Measurements from ENCODE around the gene NAA50. TPM values are rescaled to one million over a fixed set of nuclear protein-coding genes. Genes with fewer than 3 reads are reported as not detected.

The NAA50 gene
- total RNA-seq, 1 donor from 2014 or later = 83.1 TPM

DNA sequence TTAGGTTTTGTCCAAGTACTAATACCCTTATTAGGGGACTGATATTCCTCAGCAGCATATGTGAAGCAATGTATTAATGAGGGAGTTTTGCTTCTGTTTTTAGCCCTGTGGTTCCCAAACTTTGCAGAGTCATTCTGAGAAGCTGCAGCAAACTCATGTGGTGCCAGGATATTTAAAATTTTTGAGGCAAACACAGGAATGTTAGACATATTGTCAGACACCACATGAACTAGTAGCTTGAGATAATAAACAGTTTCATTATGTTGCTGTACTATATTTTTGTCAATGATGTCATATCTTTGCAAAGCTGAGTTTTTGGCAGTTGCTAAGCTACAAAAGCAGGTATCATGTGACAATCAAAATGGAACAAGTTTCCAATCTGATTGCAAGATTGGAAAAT lies 37.4 kb upstream of the NAA50 start:
- H3K36me3 Mint-ChIP-seq (ENCODE audit: unreplicated experiment) = peaks cover 18% of the 10 kb centered on the region
- TF ChIP-seq, protein P1, sequence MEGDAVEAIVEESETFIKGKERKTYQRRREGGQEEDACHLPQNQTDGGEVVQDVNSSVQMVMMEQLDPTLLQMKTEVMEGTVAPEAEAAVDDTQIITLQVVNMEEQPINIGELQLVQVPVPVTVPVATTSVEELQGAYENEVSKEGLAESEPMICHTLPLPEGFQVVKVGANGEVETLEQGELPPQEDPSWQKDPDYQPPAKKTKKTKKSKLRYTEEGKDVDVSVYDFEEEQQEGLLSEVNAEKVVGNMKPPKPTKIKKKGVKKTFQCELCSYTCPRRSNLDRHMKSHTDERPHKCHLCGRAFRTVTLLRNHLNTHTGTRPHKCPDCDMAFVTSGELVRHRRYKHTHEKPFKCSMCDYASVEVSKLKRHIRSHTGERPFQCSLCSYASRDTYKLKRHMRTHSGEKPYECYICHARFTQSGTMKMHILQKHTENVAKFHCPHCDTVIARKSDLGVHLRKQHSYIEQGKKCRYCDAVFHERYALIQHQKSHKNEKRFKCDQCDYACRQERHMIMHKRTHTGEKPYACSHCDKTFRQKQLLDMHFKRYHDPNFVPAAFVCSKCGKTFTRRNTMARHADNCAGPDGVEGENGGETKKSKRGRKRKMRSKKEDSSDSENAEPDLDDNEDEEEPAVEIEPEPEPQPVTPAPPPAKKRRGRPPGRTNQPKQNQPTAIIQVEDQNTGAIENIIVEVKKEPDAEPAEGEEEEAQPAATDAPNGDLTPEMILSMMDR (IDR thresholded peaks at IDR 0.05) = no peak
- peaks cover 16% of the 10 kb centered on the region for H3K4me1 Mint-ChIP-seq (ENCODE audit: unreplicated experiment)
- DNase-seq (ENCODE audit: extremely low spot score, unreplicated experiment) = no peak
- H3K4me3 Mint-ChIP-seq (ENCODE audit: unreplicated experiment) = no peak overlapping the region
- H3K27me3 Mint-ChIP-seq (ENCODE audit: unreplicated experiment) = no peaks in the 10 kb centered on the region
- peak overlapping the region; percentile 99 for H3K27ac Mint-ChIP-seq (ENCODE audit: unreplicated experiment)
- no peaks in the 10 kb centered on the region for H3K9me3 Mint-ChIP-seq (ENCODE audit: unreplicated experiment)

DNA sequence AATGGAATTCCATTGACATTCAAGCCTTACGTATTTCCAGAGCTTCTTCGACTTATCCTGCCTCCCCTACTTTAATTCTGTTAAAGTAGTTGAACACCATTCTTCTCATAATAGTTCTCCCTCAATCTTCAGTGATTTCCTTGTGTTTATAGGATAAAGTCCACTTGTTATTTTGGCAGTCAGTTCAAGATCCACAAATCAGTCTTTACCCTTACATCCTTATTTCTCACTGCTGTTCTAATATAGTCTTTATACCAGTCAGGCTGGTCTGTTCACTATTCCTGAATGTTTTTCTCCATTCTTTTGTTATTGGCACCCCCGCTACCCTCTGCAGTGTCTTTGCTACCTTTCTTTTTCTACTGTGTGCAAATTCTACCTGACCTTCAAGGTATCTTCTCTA lies 30.5 kb upstream of the NAA50 start:
- Mint-ChIP-seq H3K27ac (ENCODE audit: unreplicated experiment) (no peak overlapping the region), H3K27me3 (ENCODE audit: unreplicated experiment) (no peaks in the 10 kb centered on the region), H3K4me3 (ENCODE audit: unreplicated experiment) (no peak overlapping the region), H3K4me1 (ENCODE audit: unreplicated experiment) (peaks cover 5% of the 10 kb centered on the region), H3K9me3 (ENCODE audit: unreplicated experiment) (no peaks in the 10 kb centered on the region), H3K36me3 (ENCODE audit: unreplicated experiment) (peaks cover 16% of the 10 kb centered on the region)
- TF ChIP-seq, protein P1 (IDR thresholded peaks at IDR 0.05) = no peak
- DNase-seq (ENCODE audit: extremely low spot score, unreplicated experiment) = no peak

DNA sequence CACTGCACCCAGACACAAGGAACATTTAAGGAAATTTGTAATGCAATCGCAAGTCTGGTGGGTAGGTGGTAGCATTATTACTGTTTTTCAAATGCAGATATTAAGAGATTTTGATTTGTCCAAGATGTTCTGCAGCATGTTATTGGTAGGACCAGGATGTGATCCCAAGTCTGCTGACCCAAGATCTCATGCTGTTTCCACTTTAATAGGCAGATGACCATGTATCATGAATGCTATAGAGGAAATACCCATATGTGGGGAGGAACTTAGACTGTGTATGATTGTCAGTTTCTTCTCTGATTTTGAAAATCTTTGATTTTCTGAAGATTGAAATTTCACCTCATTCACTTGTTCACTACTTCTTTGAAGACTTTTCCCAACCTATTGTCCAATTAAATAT lies 29.5 kb upstream of the NAA50 start:
- Mint-ChIP-seq H3K27me3 (ENCODE audit: unreplicated experiment) (no peaks in the 10 kb centered on the region), H3K4me1 (ENCODE audit: unreplicated experiment) (peaks cover 5% of the 10 kb centered on the region), H3K4me3 (ENCODE audit: unreplicated experiment) (no peak overlapping the region), H3K36me3 (ENCODE audit: unreplicated experiment) (peaks cover 14% of the 10 kb centered on the region), H3K9me3 (ENCODE audit: unreplicated experiment) (no peaks in the 10 kb centered on the region), H3K27ac (ENCODE audit: unreplicated experiment) (no peak overlapping the region)
- TF ChIP-seq, protein P1 (IDR thresholded peaks at IDR 0.05) = no peak
- DNase-seq (ENCODE audit: extremely low spot score, unreplicated experiment) = no peak

DNA sequence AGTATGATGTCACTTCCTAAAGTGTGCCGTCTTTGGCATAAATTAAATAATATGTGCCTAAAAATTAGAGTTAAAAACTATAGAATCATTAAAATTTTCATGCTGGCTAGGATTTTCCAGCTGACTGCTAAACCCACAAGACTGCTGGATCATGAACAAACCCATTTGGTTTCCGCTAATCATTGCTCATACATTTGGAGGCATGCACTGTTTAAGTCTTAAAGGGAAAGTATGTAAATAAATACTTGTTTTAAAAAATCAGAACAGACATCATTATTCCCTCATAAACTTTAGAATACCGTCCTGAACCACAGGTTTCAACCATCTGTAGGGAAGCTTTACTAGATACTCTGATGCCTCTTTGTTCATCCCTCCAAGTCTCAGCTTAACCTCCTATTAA lies 27.3 kb upstream of the NAA50 start:
- Mint-ChIP-seq H3K36me3 (ENCODE audit: unreplicated experiment) (peaks cover 7% of the 10 kb centered on the region), H3K27ac (ENCODE audit: unreplicated experiment) (no peak overlapping the region), H3K4me3 (ENCODE audit: unreplicated experiment) (no peak overlapping the region), H3K9me3 (ENCODE audit: unreplicated experiment) (no peaks in the 10 kb centered on the region), H3K4me1 (ENCODE audit: unreplicated experiment) (peaks cover 10% of the 10 kb centered on the region), H3K27me3 (ENCODE audit: unreplicated experiment) (no peaks in the 10 kb centered on the region)
- no peak for DNase-seq (ENCODE audit: extremely low spot score, unreplicated experiment)
- TF ChIP-seq, protein P1 (IDR thresholded peaks at IDR 0.05) = no peak

DNA sequence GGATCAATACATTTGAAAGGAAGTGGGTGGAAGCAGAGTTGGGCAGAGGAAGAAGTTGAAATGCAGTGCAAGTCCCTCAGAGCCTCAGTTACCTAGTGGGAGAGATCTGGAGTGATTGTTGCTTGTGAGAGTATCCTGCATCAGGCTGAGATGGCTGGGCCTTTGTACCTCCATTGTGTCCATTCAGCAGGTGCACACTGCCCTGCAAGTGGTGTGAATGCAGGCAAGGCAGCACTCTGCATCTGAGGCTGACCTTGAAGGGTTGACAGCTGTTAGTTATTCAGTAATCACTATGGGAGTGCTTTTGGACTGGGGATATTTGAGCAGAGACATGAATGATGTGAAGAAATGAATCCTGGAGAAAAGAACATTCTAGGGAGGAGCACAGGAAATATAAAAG lies 25.9 kb upstream of the NAA50 start:
- no peak overlapping the region for H3K4me3 Mint-ChIP-seq (ENCODE audit: unreplicated experiment)
- peaks cover 4% of the 10 kb centered on the region for H3K36me3 Mint-ChIP-seq (ENCODE audit: unreplicated experiment)
- no peak overlapping the region for H3K27ac Mint-ChIP-seq (ENCODE audit: unreplicated experiment)
- TF ChIP-seq, protein P1 (IDR thresholded peaks at IDR 0.05) = no peak
- H3K4me1 Mint-ChIP-seq (ENCODE audit: unreplicated experiment) = peaks cover 10% of the 10 kb centered on the region
- no peaks in the 10 kb centered on the region for H3K9me3 Mint-ChIP-seq (ENCODE audit: unreplicated experiment)
- no peak for DNase-seq (ENCODE audit: extremely low spot score, unreplicated experiment)
- H3K27me3 Mint-ChIP-seq (ENCODE audit: unreplicated experiment) = no peaks in the 10 kb centered on the region
